ENCODE data around the gene ZNF575.

- TF ChIP-seq CTCF (IDR thresholded peaks at IDR 0.05 in 4 of 5, conservative IDR thresholded peaks at IDR 0.05 in 1 of 5), result no peak
- TF ChIP-seq POLR2A (IDR thresholded peaks at IDR 0.05), result no peak
Observed at GRCh38 chr19:43561139-43561970, 28.4 kb downstream of the ZNF575 start.
